CD4-positive, CD25-positive, alpha-beta regulatory T cell (primary cell): ENCODE data around the gene EFEMP1. TPM values are rescaled to one million over a fixed set of nuclear protein-coding genes. Genes with fewer than 3 reads are reported as not detected.

Experiments used
- ATAC-seq, 2 donors: fragments of 150-1000 bp; cut with Tn5 transposase; one replicate each; pipeline ENCODE4 v1.10.0; 2021; ENCODE audit warnings: low read depth in 2 of 2, moderate number of reproducible peaks in 2 of 2, moderate library complexity in 1 of 2
- DNase-seq, 3 donors: peaks; one replicate each; pipeline versions ENCODE4 v3.0.0 to v3.0.0-alpha.2; 2012 to 2022; ENCODE audit warnings: mixed read lengths in 1 of 3
- H3K27ac ChIP-seq: one replicate; pipeline ENCODE4 v1.7.0; 2013; ENCODE audit warnings: mild to moderate bottlenecking, low read length; ENCODE audit not compliant: insufficient read depth, poor library complexity, severe bottlenecking
- H3K27me3 ChIP-seq: one replicate; pipeline ENCODE4 v1.7.0; 2013; ENCODE audit warnings: low read length; ENCODE audit not compliant: control insufficient read depth, insufficient read depth
- H3K36me3 ChIP-seq: one replicate; pipeline ENCODE4 v1.7.0; 2013; ENCODE audit warnings: mild to moderate bottlenecking, low read length, moderate library complexity; ENCODE audit not compliant: control insufficient read depth, insufficient read depth
- H3K4me1 ChIP-seq: 2 replicates; pipeline ENCODE4 v1.7.0; 2013; ENCODE audit warnings: mild to moderate bottlenecking, low read length; ENCODE audit not compliant: insufficient read depth, control insufficient read depth, poor library complexity, severe bottlenecking
- H3K4me3 ChIP-seq: one replicate; pipeline ENCODE4 v1.7.0; 2013; ENCODE audit warnings: low read depth, mild to moderate bottlenecking, low read length, moderate library complexity
- H3K9me3 ChIP-seq, 2 experiments: 1 replicate in 1 of 2; 2 replicates in 1 of 2; pipeline ENCODE4 v1.7.0; 2013; ENCODE audit warnings: low read length in 2 of 2, mild to moderate bottlenecking in 1 of 2, moderate library complexity in 1 of 2; ENCODE audit not compliant: control insufficient read depth in 2 of 2
- H3K27ac Mint-ChIP-seq, 3 donors: one replicate each; pipeline ENCODE4 v1.8.0; 2020 to 2022; ENCODE audit warnings: mild to moderate bottlenecking in 3 of 3, mixed read lengths in 3 of 3, moderate library complexity in 2 of 3
- H3K27me3 Mint-ChIP-seq: one replicate; pipeline ENCODE4 v1.8.0; 2022; ENCODE audit warnings: mild to moderate bottlenecking, mixed read lengths
- H3K36me3 Mint-ChIP-seq: one replicate; pipeline ENCODE4 v1.8.0; 2020; ENCODE audit warnings: mixed read lengths
- H3K4me1 Mint-ChIP-seq, 4 donors: one replicate each; pipeline ENCODE4 v1.8.0; 2020 to 2022; ENCODE audit warnings: mixed read lengths in 4 of 4, mild to moderate bottlenecking in 1 of 4
- H3K4me3 Mint-ChIP-seq, 4 donors: one replicate each; pipeline ENCODE4 v1.8.0; 2020 to 2022; ENCODE audit warnings: mild to moderate bottlenecking in 4 of 4, mixed read lengths in 4 of 4, moderate library complexity in 3 of 4
- H3K9me3 Mint-ChIP-seq, 7 donors: one replicate each; pipeline ENCODE4 v1.8.0; 2020 to 2022; ENCODE audit warnings: mixed read lengths in 7 of 7, mild to moderate bottlenecking in 3 of 7, moderate library complexity in 2 of 7
- polyA plus RNA-seq, 4 donors: library from polyadenylated mRNA; unstranded; fragments of 300-500 nt; fragmentation: Illumina TruSeq; gene quantifications; one replicate each; pipeline ENCODE4 v1.2.3, GENCODE V29; 2021
- total RNA-seq: library from RNA; stranded (reverse); gene quantifications from one replicate; pipeline ENCODE4 v1.2.3, GENCODE V29; 2022

EFEMP1 gene
- total and polyA plus RNA-seq, 5 donors from 2014 or later, result not detected

- Mint-ChIP-seq H3K4me1 (no peaks in the 10 kb centered on the region), H3K27me3 (no peaks in the 10 kb centered on the region), H3K4me3 (no peak overlapping the region), H3K36me3 (no peaks in the 10 kb centered on the region), H3K27ac (peak overlapping the region in 1 of 3 donors; percentile 11), H3K9me3 (peaks cover 0 to 3% (median 0%) of the 10 kb centered on the region in 7 donors)
- Histone ChIP-seq H3K4me3 (no peak overlapping the region), H3K4me1 (no peaks in the 10 kb centered on the region), H3K9me3 (no peaks in the 10 kb centered on the region), H3K36me3 (no peaks in the 10 kb centered on the region), H3K27me3 (no peaks in the 10 kb centered on the region), H3K27ac (no peak overlapping the region)
- DNase-seq (no peak), ATAC-seq (no peak)
These were observed 20.6 kb downstream of the EFEMP1 start for GRCh38 chr2:55902971-55903370.

- H3K4me3 ChIP-seq, result no peak overlapping the region
- Mint-ChIP-seq H3K4me3 (no peak overlapping the region), H3K36me3 (no peaks in the 10 kb centered on the region), H3K4me1 (no peaks in the 10 kb centered on the region), H3K27me3 (no peaks in the 10 kb centered on the region), H3K27ac (no peak overlapping the region), H3K9me3 (peaks cover 0 to 3% (median 0%) of the 10 kb centered on the region in 7 donors)
- H3K36me3 ChIP-seq, result no peaks in the 10 kb centered on the region
- DNase-seq, result no peak
- no peaks in the 10 kb centered on the region for H3K9me3 ChIP-seq
- no peaks in the 10 kb centered on the region for H3K4me1 ChIP-seq
- no peak overlapping the region for H3K27ac ChIP-seq
- no peak for ATAC-seq
- no peaks in the 10 kb centered on the region for H3K27me3 ChIP-seq
These were observed 21.2 kb downstream of the EFEMP1 start for GRCh38 chr2:55902429-55902828.

GRCh38 chr2:55901941-55902340, 21.6 kb downstream of the EFEMP1 start:
- Histone ChIP-seq H3K4me1 (no peaks in the 10 kb centered on the region), H3K27me3 (no peaks in the 10 kb centered on the region), H3K36me3 (no peaks in the 10 kb centered on the region), H3K27ac (no peak overlapping the region), H3K4me3 (no peak overlapping the region), H3K9me3 (no peaks in the 10 kb centered on the region)
- H3K4me1 Mint-ChIP-seq, result no peaks in the 10 kb centered on the region
- no peak overlapping the region for H3K27ac Mint-ChIP-seq
- H3K4me3 Mint-ChIP-seq, result no peak overlapping the region
- peaks cover 0 to 3% (median 0%) of the 10 kb centered on the region in 7 donors for H3K9me3 Mint-ChIP-seq
- ATAC-seq (no peak), DNase-seq (no peak)
- no peaks in the 10 kb centered on the region for H3K36me3 Mint-ChIP-seq
- H3K27me3 Mint-ChIP-seq, result no peaks in the 10 kb centered on the region

GRCh38 chr2:55901322-55901721, 22.3 kb downstream of the EFEMP1 start:
- H3K27me3 Mint-ChIP-seq, result no peaks in the 10 kb centered on the region
- H3K4me1 Mint-ChIP-seq, result no peaks in the 10 kb centered on the region
- H3K4me1 ChIP-seq, result no peaks in the 10 kb centered on the region
- no peaks in the 10 kb centered on the region for H3K36me3 Mint-ChIP-seq
- H3K4me3 ChIP-seq, result no peak overlapping the region
- no peak overlapping the region for H3K27ac ChIP-seq
- H3K27ac Mint-ChIP-seq, result peak overlapping the region in 1 of 3 donors; percentile 10
- no peaks in the 10 kb centered on the region for H3K9me3 ChIP-seq
- no peak overlapping the region for H3K4me3 Mint-ChIP-seq
- no peaks in the 10 kb centered on the region for H3K27me3 ChIP-seq
- no peaks in the 10 kb centered on the region for H3K36me3 ChIP-seq
- no peak for DNase-seq
- peaks cover 0 to 3% (median 0%) of the 10 kb centered on the region in 7 donors for H3K9me3 Mint-ChIP-seq
- ATAC-seq, result no peak

- Mint-ChIP-seq H3K27ac (no peak overlapping the region), H3K36me3 (no peaks in the 10 kb centered on the region), H3K27me3 (no peaks in the 10 kb centered on the region), H3K9me3 (peaks cover 0 to 3% (median 0%) of the 10 kb centered on the region in 7 donors), H3K4me3 (no peak overlapping the region), H3K4me1 (no peaks in the 10 kb centered on the region)
- Histone ChIP-seq H3K4me1 (no peaks in the 10 kb centered on the region), H3K4me3 (no peak overlapping the region), H3K27me3 (no peaks in the 10 kb centered on the region), H3K9me3 (no peaks in the 10 kb centered on the region), H3K27ac (no peak overlapping the region), H3K36me3 (no peaks in the 10 kb centered on the region)
- DNase-seq (no peak), ATAC-seq (no peak)
These were observed 23.7 kb downstream of the EFEMP1 start for GRCh38 chr2:55899881-55900280.

GRCh38 chr2:55898386-55899040, 25.1 kb downstream of the EFEMP1 start:
- Mint-ChIP-seq H3K27me3 (no peaks in the 10 kb centered on the region), H3K9me3 (peaks cover 0 to 2% (median 0%) of the 10 kb centered on the region in 7 donors), H3K36me3 (no peaks in the 10 kb centered on the region), H3K4me1 (no peaks in the 10 kb centered on the region), H3K4me3 (no peak overlapping the region), H3K27ac (no peak overlapping the region)
- DNase-seq (no peak), ATAC-seq (no peak)
- H3K27me3 ChIP-seq, result no peaks in the 10 kb centered on the region
- no peak overlapping the region for H3K27ac ChIP-seq
- H3K36me3 ChIP-seq, result no peaks in the 10 kb centered on the region
- no peak overlapping the region for H3K4me3 ChIP-seq
- H3K9me3 ChIP-seq, result no peaks in the 10 kb centered on the region
- no peaks in the 10 kb centered on the region for H3K4me1 ChIP-seq

GRCh38 chr2:55896633-55897032, 26.9 kb downstream of the EFEMP1 start:
- Histone ChIP-seq H3K27me3 (no peaks in the 10 kb centered on the region), H3K27ac (no peak overlapping the region), H3K9me3 (no peaks in the 10 kb centered on the region), H3K4me1 (no peaks in the 10 kb centered on the region), H3K4me3 (no peak overlapping the region), H3K36me3 (no peaks in the 10 kb centered on the region)
- Mint-ChIP-seq H3K4me1 (no peaks in the 10 kb centered on the region), H3K27me3 (no peaks in the 10 kb centered on the region), H3K9me3 (peaks cover 0 to 2% (median 0%) of the 10 kb centered on the region in 7 donors), H3K36me3 (no peaks in the 10 kb centered on the region), H3K4me3 (no peak overlapping the region), H3K27ac (no peak overlapping the region)
- DNase-seq (no peak), ATAC-seq (no peak)

GRCh38 chr2:55894720-55895119, 28.9 kb downstream of the EFEMP1 start:
- no peaks in the 10 kb centered on the region for H3K36me3 Mint-ChIP-seq
- no peaks in the 10 kb centered on the region for H3K4me1 ChIP-seq

More at GRCh38 chr2:55894720-55895119, 28.9 kb downstream of the EFEMP1 start:
- DNase-seq, result no peak
- Histone ChIP-seq H3K9me3 (no peaks in the 10 kb centered on the region), H3K36me3 (no peaks in the 10 kb centered on the region), H3K27me3 (no peaks in the 10 kb centered on the region), H3K27ac (no peak overlapping the region), H3K4me3 (no peak overlapping the region)
- Mint-ChIP-seq H3K27me3 (no peaks in the 10 kb centered on the region), H3K27ac (no peak overlapping the region), H3K9me3 (peaks cover 0 to 2% (median 0%) of the 10 kb centered on the region in 7 donors), H3K4me3 (no peak overlapping the region), H3K4me1 (no peaks in the 10 kb centered on the region)
- no peak for ATAC-seq
